ENCODE measurements around the gene LDHB.

LDHB gene

GRCh38 chr12:21659383-21659782, 1.7 kb upstream of the LDHB start:
- TF ChIP-seq CTCF (conservative IDR thresholded peaks at IDR 0.05) = peak; percentile 42
- no peak overlapping the region for H3K27ac ChIP-seq

GRCh38 chr12:21656905-21657325, 727 bp downstream of the LDHB start:
- H3K27ac ChIP-seq = peak overlapping the region; percentile 93
- no peak for TF ChIP-seq CTCF (conservative IDR thresholded peaks at IDR 0.05)

- no peak for TF ChIP-seq CTCF (conservative IDR thresholded peaks at IDR 0.05)
- H3K27ac ChIP-seq = peak overlapping the region; percentile 93; the same call in 1 of the 2 replicates
Observed at GRCh38 chr12:21655591-21655990, 2.1 kb downstream of the LDHB start.

- no peak for TF ChIP-seq CTCF (conservative IDR thresholded peaks at IDR 0.05)
- H3K27ac ChIP-seq = peak overlapping the region; percentile 4; the same call in 1 of the 2 replicates
Observed at GRCh38 chr12:21651821-21652220, 5.8 kb downstream of the LDHB start.

- peak overlapping the region; percentile 4; the same call in 1 of the 2 replicates for H3K27ac ChIP-seq
- TF ChIP-seq CTCF (conservative IDR thresholded peaks at IDR 0.05) = no peak
Observed at GRCh38 chr12:21650997-21651396, 6.6 kb downstream of the LDHB start.

GRCh38 chr12:21649034-21649433, 8.6 kb downstream of the LDHB start:
- H3K27ac ChIP-seq = no peak overlapping the region
- no peak for TF ChIP-seq CTCF (conservative IDR thresholded peaks at IDR 0.05)

- no peak overlapping the region for H3K27ac ChIP-seq
- TF ChIP-seq CTCF (conservative IDR thresholded peaks at IDR 0.05) = no peak
Observed at GRCh38 chr12:21648378-21648777, 9.3 kb downstream of the LDHB start.

Data from VCaP (cell line).